Endothelial cell of umbilical vein (primary cell): Measurements from ENCODE around the gene PSMD14. TPM values are rescaled to one million over a fixed set of nuclear protein-coding genes. Genes with fewer than 3 reads are reported as not detected.

ENCODE experiments used
- BruUV-seq: library from RNA; stranded (reverse); fragments of 400-500 nt; replicated peaks from 2 replicates; lab custom pipeline; 2021; lab: Mats Ljungman, UMichigan
- CTCF ChIA-PET: fragments of 300-600, 350-600 bp; sonication (Branson Sonifier 250); formaldehyde crosslinking; loops from one replicate; lab custom pipeline; 2021; ENCODE audit warnings: antibody characterized with exemption, inconsistent platforms; lab: Charles Lee
- POLR2A ChIA-PET: fragments of 300-600, 350-600 bp; sonication (Branson Sonifier 250); formaldehyde crosslinking; loops from one replicate; lab custom pipeline; 2021; ENCODE audit warnings: antibody characterized with exemption, inconsistent platforms; lab: Charles Lee
- DNase-seq: peaks from one replicate; pipeline ENCODE4 v3.0.0-alpha.2; 2011; ENCODE audit warnings: low read depth, low spot score
- FAIRE-seq: peaks from 2 replicates; lab custom pipeline; 2011; peaks lifted over from hg19 to GRCh38; lab: Jason Lieb, UNC
- H2AFZ ChIP-seq: 2 replicates; pipeline ENCODE4 v1.6.0; 2012; ENCODE audit warnings: low read depth, low read length, control low read depth, inconsistent platforms
- H3K27ac ChIP-seq: 2 replicates; pipeline ENCODE4 v1.5.1; 2011; ENCODE audit warnings: low read depth, mild to moderate bottlenecking, control low read depth, low read length, moderate library complexity; ENCODE audit not compliant: insufficient read depth
- H3K27me3 ChIP-seq, 2 experiments: 2 replicates each; pipeline versions ENCODE4 v1.6.0 to v1.6.1; 2011; ENCODE audit warnings: low read length in 2 of 2, mixed read lengths in 1 of 2; ENCODE audit not compliant: control insufficient read depth in 2 of 2, insufficient read depth in 2 of 2
- H3K36me3 ChIP-seq, 2 experiments: 2 replicates in 1 of 2; 3 replicates in 1 of 2; pipeline ENCODE4 v1.5.1; 2011; ENCODE audit warnings: low read length in 2 of 2, mild to moderate bottlenecking in 1 of 2, moderate library complexity in 1 of 2; ENCODE audit not compliant: control insufficient read depth in 2 of 2, insufficient read depth in 2 of 2; ENCODE audit errors: extremely low read depth in 1 of 2
- H3K4me1 ChIP-seq: 3 replicates; pipeline ENCODE4 v1.5.1; 2011; ENCODE audit warnings: mild to moderate bottlenecking, low read length; ENCODE audit not compliant: control insufficient read depth, insufficient read depth; ENCODE audit errors: extremely low read depth
- H3K4me2 ChIP-seq: 2 replicates; pipeline ENCODE4 v1.6.1; 2011; ENCODE audit warnings: low read length, control low read depth, mixed read lengths; ENCODE audit not compliant: insufficient read depth
- H3K4me3 ChIP-seq, 3 experiments: fragments of 200-600 bp in 1 of 3; sonication (generic), shearing (Covaris generic) in 1 of 3; replicated peaks in 1 of 3; 2 replicates each; pipeline ENCODE4 v1.5.1; 2011 to 2016; ENCODE audit warnings: control low read depth in 3 of 3, low read length in 3 of 3, mild to moderate bottlenecking in 2 of 3, inconsistent platforms in 1 of 3, low read depth in 1 of 3, moderate library complexity in 1 of 3; ENCODE audit not compliant: insufficient read depth in 1 of 3
- H3K79me2 ChIP-seq: 2 replicates; pipeline ENCODE4 v1.6.0; 2012; ENCODE audit warnings: low read length, inconsistent platforms; ENCODE audit not compliant: control insufficient read depth, insufficient read depth
- H3K9ac ChIP-seq: replicated peaks from 2 replicates; pipeline ENCODE3; 2011; ENCODE audit warnings: low read length, control low read depth; ENCODE audit not compliant: insufficient read depth; ENCODE audit errors: extremely low read depth
- H3K9me1 ChIP-seq: replicated peaks from 3 replicates; pipeline ENCODE4 v1.6.0; 2011; ENCODE audit warnings: mild to moderate bottlenecking, low read length; ENCODE audit not compliant: control insufficient read depth, insufficient read depth; ENCODE audit errors: extremely low read depth
- H3K9me3 ChIP-seq: replicated peaks from 2 replicates; pipeline ENCODE4 v1.5.1; 2012; ENCODE audit warnings: low read length, inconsistent platforms; ENCODE audit not compliant: control insufficient read depth, insufficient read depth
- H4K20me1 ChIP-seq: replicated peaks from 2 replicates; pipeline ENCODE3; 2011; ENCODE audit warnings: mild to moderate bottlenecking, low read length; ENCODE audit not compliant: control insufficient read depth, insufficient read depth; ENCODE audit errors: extremely low read depth
- EZH2 ChIP-seq: IDR thresholded peaks from 2 replicates; pipeline ENCODE4 v1.6.1; 2012; ENCODE audit warnings: borderline replicate concordance, low read depth, mild to moderate bottlenecking, moderate library complexity, low read length, inconsistent platforms; ENCODE audit not compliant: severe bottlenecking
- FOS ChIP-seq: IDR thresholded peaks from 2 replicates; pipeline ENCODE4 v1.6.1; 2011; ENCODE audit warnings: mild to moderate bottlenecking, low read length, moderate library complexity, borderline replicate concordance; ENCODE audit not compliant: insufficient read depth
- GATA2 ChIP-seq: IDR thresholded peaks from 2 replicates; pipeline ENCODE4 v1.7.0; 2011; ENCODE audit warnings: low read depth, mild to moderate bottlenecking, moderate library complexity, mixed read lengths, low read length; ENCODE audit not compliant: insufficient read length, insufficient read depth
- JUN ChIP-seq: IDR thresholded peaks from 2 replicates; pipeline ENCODE4 v1.6.1; 2011; ENCODE audit warnings: borderline replicate concordance, low read depth; ENCODE audit not compliant: insufficient read length, insufficient read depth
- MYC ChIP-seq: IDR thresholded peaks from one replicate; pipeline ENCODE4 v1.6.1; 2011; ENCODE audit warnings: mild to moderate bottlenecking, low read depth, low read length
- POLR2A ChIP-seq: IDR thresholded peaks from 2 replicates; pipeline ENCODE4 v1.6.1; 2012; ENCODE audit warnings: low read depth, mild to moderate bottlenecking, control low read depth, low read length
- POLR2AphosphoS5 ChIP-seq: IDR thresholded peaks from 2 replicates; pipeline ENCODE4 v1.6.1; 2012; ENCODE audit warnings: low read depth, mild to moderate bottlenecking, control low read depth, low read length, moderate library complexity; ENCODE audit not compliant: insufficient read depth
- dilution Hi-C: fragments of 300-500 bp; cut with MboI; formaldehyde crosslinking; loops from one replicate; pipeline ENCODE4 v1.15.0; 2019; ENCODE audit warnings: low sequenced_read_pairs; ENCODE audit not compliant: extremely low pct_ligation_motif_present
- intact Hi-C: fragments of 100-400 bp; cut with micrococcal nuclease; formaldehyde crosslinking; loops from one replicate; pipeline ENCODE4 v1.10.0; 2022
- polyA plus RNA-seq, 4 experiments: library from polyadenylated mRNA; depleted of rRNA in 3 of 4; stranded (reverse) in 3 of 4; unstranded in 1 of 4; fragments of >200 nt; gene quantifications; 2 replicates each; pipeline versions ENCODE4 v1.2.1 to v1.2.3, GENCODE V29; 2011 to 2012; ENCODE audit warnings: missing spikeins in 1 of 4
- total RNA-seq: library from RNA; stranded (reverse); gene quantifications from 2 replicates; pipeline ENCODE4 v1.2.3, GENCODE V29; 2021
- TF ChIP-seq, protein P1 (sequence below), 2 donors: IDR thresholded peaks; 1 replicate in 1 of 2; 2 replicates in 1 of 2; pipeline ENCODE4 v1.5.1; 2011; ENCODE audit warnings: low read length in 2 of 2, mild to moderate bottlenecking in 2 of 2, moderate library complexity in 2 of 2, control low read depth in 1 of 2, inconsistent platforms in 1 of 2, low read depth in 1 of 2; ENCODE audit not compliant: insufficient read depth in 1 of 2; ENCODE audit errors: extremely low read depth in 1 of 2
- TF ChIP-seq, protein P2 (sequence below): IDR thresholded peaks from 2 replicates; pipeline ENCODE4 v1.6.1; 2011; ENCODE audit not compliant: insufficient read depth, insufficient read length

PSMD14 gene
- total and polyA plus RNA-seq, 2 donors (not counting 3 experiments of a cell fraction or from before 2014, with no cell fraction given), result 47.6 to 85.4 TPM

DNA sequence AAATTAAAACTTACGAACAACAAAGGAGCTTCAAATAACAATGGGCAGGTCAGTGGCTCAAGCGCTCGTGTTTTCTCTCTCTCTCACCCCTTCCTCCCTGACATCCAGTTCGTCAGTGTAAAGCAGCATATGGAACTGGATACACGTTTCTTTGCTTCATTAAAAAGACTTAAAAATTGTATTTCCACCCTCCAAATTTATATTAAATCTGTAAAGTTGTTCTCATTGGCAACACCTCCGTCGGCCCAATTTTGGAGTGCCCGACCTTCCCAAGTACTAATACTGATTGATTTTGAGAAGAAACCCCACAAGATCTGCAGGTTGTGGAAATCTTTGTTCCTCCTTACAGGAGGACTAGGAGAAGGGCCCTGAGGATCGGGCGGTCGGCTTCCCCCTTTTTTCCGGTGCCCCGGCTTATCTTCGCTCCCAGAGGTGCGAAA is 110.1 kb downstream of the PSMD14 start:
- Histone ChIP-seq H3K4me2 (no peak overlapping the region), H3K4me3 (no peak overlapping the region), H3K79me2 (no peaks in the 10 kb centered on the region), H3K9ac (no peak overlapping the region), H3K27me3 (peaks cover 80 to 89% of the 10 kb centered on the region in 2 experiments), H2AFZ (no peak overlapping the region), H3K4me1 (peaks cover 12% of the 10 kb centered on the region), H3K27ac (no peak overlapping the region), H3K9me3 (no peaks in the 10 kb centered on the region), H3K36me3 (no peaks in the 10 kb centered on the region), H3K9me1 (no peaks in the 10 kb centered on the region), H4K20me1 (no peaks in the 10 kb centered on the region)
- POLR2A ChIA-PET, result no interaction called here
- FAIRE-seq, result no peak
- no peak for TF ChIP-seq FOS
- TF ChIP-seq POLR2AphosphoS5, result no peak
- no peak for TF ChIP-seq EZH2
- TF ChIP-seq GATA2, result no peak
- TF ChIP-seq, protein P1, sequence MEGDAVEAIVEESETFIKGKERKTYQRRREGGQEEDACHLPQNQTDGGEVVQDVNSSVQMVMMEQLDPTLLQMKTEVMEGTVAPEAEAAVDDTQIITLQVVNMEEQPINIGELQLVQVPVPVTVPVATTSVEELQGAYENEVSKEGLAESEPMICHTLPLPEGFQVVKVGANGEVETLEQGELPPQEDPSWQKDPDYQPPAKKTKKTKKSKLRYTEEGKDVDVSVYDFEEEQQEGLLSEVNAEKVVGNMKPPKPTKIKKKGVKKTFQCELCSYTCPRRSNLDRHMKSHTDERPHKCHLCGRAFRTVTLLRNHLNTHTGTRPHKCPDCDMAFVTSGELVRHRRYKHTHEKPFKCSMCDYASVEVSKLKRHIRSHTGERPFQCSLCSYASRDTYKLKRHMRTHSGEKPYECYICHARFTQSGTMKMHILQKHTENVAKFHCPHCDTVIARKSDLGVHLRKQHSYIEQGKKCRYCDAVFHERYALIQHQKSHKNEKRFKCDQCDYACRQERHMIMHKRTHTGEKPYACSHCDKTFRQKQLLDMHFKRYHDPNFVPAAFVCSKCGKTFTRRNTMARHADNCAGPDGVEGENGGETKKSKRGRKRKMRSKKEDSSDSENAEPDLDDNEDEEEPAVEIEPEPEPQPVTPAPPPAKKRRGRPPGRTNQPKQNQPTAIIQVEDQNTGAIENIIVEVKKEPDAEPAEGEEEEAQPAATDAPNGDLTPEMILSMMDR (IDR thresholded peaks at IDR 0.05; ENCODE audit: extremely low read depth in 1 of 2, insufficient read depth in 1 of 2, low read depth in 1 of 2, low read length in 2 of 2), result no peak
- TF ChIP-seq MYC, result no peak
- TF ChIP-seq JUN, result no peak
- TF ChIP-seq POLR2A, result no peak
- TF ChIP-seq, protein P2, sequence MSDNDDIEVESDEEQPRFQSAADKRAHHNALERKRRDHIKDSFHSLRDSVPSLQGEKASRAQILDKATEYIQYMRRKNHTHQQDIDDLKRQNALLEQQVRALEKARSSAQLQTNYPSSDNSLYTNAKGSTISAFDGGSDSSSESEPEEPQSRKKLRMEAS, result no peak
- DNase-seq, result no peak
- CTCF ChIA-PET, result no interaction called here
- intact Hi-C loops (no loop called here), dilution Hi-C loops (no loop called here)
- no TSS peak for BruUV-seq
